Activated T-helper 1 cell treated with Interleukin-2 at 50 U/mL for 16 hours (primary cell): ENCODE data around the gene FILIP1L.

ENCODE experiments used
- DNase-seq: peaks from one replicate; pipeline ENCODE4 v3.0.0-alpha.2; 2020; ENCODE audit warnings: low read depth

The FILIP1L gene

DNA sequence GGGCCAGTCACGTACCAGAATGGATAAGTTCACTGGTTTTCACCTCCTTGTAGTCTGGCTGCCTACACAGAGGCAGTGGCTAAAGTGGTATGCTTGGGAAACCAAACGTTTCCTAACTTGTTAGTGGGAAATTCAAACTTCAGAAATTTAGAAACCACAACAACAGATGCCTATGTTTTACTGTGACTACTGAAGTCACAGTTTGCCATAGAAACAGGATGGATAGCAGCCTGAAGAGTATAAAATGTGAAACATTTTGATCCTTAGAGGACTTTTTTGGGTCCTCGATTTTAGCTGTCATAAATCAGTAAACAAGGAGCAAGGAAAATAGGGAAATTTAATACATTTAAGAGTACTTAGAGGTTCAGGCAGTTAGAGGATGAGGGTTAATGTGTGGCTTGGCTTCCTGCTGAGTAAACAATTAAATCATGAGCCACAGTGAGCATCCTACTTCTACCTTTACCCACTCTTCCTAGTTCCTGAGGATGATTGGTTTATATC, 248.0 kb downstream of the FILIP1L start:
- no peak for DNase-seq

DNA sequence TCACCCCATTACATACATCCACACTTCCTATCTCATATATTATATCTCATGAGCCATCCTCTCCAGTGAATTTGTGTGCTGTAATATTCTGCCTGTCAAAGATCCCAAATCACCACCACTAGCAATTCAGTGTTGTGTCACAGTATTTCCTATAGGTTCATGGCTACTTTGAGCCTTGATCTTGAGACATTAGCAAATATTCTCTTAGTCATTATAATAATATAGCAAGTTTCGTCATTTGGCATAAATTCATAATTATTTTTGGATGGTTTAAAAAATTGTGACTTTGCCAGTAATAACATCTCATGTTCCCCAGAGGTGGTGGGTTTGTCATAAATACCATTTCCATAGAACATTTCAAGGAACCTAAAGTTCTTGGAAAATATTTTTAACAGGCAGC, 249.0 kb downstream of the FILIP1L start:
- DNase-seq, result no peak

DNA sequence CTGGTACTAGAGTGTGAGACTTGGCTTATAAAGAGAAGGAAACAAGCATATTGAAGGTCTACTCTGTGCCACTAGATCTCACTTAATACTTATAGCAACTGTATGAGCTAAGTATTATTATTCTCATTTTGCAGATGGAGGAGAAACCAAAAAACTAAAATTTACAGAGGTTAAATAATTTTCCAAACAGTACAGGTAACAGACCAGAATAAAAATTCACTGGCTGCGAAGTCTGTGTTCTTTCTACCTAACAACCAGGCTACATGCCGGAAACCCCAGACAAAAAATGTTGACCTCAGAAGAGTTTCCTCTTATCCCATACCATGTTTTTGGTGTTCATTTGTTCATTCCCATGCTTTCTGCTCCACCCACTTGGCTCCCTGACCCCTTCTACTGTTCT, 250.0 kb downstream of the FILIP1L start:
- no peak for DNase-seq

- no peak for DNase-seq
Measured at GRCh38 chr3:99863588-99863987, 250.7 kb downstream of the FILIP1L start.

GRCh38 chr3:99863002-99863401, 251.3 kb downstream of the FILIP1L start:
- no peak for DNase-seq

DNA sequence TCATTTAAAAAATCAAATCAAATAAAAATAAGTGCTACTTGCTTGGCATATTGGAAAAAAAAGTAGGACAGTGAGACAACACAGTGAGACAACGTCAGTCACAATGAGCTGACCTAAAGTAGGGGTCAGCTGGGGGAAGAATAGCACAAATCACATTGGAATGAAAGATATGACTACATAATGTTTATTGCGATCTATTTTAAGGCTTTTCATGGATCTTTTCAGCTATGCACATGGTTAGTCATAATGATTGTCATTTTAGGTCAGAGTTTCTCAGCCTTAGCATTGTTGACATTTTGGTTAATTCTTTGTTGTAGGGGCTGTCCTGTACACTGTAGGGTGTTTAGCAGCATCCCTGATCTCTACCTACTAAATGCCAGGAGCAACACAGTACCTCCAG, 252.1 kb downstream of the FILIP1L start:
- no peak for DNase-seq

DNA sequence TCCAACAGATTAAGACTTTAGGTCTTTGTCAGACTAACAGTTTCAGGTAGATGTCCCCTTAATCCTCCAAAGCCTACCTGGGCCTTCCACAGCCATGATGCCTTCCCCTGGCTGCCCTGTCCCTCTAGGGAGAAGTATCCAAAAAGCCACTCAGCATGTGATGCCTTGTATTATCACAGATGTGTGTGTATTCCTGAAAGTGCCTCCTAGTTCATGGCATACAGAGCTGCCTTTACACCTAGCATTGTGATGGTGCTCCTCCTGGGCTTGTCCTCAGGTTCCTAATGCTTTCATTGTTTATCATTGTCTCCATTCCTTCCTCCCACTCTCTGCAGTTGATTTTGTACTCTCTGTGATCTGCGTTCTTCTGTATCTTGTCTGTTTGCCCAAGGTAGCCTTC, 253.1 kb downstream of the FILIP1L start:
- no peak for DNase-seq

DNA sequence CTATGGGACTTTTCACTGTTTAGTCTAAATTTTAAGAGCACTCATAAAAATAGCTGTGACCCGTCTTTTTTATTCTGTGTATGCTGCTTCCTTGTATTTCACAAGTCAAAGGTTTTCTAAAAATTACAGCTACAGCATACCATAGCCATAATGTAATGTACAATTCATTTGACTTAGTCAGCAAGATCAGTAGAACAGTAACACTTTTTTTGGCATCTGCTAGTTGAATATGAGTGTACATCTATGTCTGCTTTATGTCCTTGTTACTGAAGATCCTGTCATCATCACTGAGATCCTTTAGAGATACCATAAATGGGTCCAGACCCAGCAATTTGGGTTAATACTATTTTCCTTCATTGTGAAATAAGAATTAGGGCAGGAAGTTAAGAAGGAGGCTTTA, 254.5 kb downstream of the FILIP1L start:
- no peak for DNase-seq

DNA sequence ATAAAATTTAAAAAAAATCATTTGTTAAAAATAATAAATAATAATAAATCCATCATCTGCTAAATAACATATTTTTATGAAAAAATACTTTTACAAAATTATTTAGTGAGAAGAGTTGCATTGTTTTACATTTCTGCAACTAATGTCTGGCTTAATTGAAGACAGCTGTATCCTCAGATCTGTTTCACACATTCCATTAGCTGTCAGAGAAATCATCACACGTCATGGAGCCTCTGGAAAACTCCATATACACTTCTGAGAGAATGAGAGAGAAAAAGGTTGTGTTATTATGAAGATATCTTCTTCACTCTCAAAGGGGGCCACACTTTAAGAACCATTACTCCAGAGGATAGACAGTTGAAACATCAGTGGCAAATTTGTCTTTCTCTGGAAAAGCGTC, 255.8 kb downstream of the FILIP1L start:
- DNase-seq, result no peak

DNA sequence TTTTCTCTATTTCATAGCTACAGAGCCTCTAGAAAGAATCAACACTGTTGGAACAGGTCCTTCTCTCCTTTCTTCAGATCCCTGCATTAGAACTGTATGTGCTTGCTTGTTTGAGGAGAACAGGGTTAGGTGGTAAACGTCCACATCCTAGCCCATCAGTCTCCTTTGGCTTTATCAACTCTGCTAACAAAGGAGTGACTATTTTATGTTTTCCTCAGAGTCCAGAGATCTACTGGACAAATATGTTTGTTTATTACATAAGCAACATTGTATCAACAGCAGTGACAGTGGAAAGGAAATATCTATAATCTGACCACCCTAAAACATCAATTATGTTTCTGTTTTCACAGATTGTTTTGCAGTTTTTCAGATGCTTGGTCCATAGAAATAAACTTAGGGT, 257.0 kb downstream of the FILIP1L start:
- no peak for DNase-seq

- no peak for DNase-seq
Measured at GRCh38 chr3:99856437-99857220, 257.7 kb downstream of the FILIP1L start.

- no peak for DNase-seq
Measured at GRCh38 chr3:99855900-99856299, 258.4 kb downstream of the FILIP1L start.

- DNase-seq, result no peak
Measured at GRCh38 chr3:99854756-99855298, 259.5 kb downstream of the FILIP1L start.

DNA sequence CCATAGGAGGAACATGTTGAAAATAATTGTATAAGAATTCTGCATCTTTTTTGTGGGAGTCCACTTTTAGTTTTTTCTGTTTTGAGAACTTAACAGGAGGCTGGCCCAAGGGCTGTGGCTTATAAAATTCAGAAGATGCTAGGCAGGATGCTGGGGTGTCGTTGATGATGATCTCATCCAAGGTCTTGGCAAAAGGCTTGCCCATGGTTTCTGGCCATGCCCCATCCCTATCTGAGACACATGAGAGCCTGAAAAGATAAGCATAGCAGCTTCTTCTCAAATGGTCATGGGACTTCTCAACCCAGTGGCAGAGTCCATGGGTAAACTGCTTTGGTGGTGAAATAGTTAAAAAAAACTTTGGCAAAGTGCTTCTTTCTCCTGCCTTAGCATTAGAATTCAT, 261.4 kb downstream of the FILIP1L start:
- no peak for DNase-seq

- no peak for DNase-seq
Measured at GRCh38 chr3:99851955-99852354, 262.3 kb downstream of the FILIP1L start.

- DNase-seq, result no peak
Measured at GRCh38 chr3:99850608-99851007, 263.7 kb downstream of the FILIP1L start.

GRCh38 chr3:99848433-99848832, 265.9 kb downstream of the FILIP1L start:
- DNase-seq, result no peak

DNA sequence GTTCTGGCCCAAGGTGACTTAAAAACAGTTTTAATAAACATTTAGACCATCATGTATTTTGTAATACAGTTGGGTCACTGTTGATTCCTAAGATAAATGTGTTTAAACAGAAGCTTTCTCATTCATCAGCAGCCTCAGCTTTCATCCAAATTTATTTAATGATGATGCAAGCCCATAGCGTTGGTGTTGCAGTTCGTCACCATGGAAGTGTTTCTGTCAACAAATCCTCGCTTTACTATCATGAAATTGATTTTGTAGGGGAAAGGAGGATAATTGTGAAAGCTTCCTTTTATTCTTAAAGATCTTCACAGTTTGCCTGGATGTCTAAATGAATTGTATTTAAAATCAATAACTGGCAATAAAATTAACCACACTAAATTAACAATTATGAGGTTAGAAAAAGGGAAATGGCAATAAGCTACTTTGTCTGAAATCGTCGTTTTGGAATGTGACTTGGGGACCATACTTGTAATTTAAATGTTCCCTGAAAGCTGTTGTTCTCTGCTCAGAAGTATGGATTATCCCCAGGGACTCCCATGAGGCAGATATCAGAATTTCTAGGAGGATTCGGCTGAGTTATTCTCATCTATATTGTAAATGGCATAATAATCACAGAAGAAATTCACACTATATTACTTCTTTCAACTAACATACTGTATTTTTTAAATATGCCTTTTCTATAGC, 267.7 kb downstream of the FILIP1L start:
- DNase-seq, result no peak

GRCh38 chr3:99845999-99846398, 268.3 kb downstream of the FILIP1L start:
- DNase-seq, result no peak

GRCh38 chr3:99845331-99845730, 269.0 kb downstream of the FILIP1L start:
- no peak for DNase-seq

DNA sequence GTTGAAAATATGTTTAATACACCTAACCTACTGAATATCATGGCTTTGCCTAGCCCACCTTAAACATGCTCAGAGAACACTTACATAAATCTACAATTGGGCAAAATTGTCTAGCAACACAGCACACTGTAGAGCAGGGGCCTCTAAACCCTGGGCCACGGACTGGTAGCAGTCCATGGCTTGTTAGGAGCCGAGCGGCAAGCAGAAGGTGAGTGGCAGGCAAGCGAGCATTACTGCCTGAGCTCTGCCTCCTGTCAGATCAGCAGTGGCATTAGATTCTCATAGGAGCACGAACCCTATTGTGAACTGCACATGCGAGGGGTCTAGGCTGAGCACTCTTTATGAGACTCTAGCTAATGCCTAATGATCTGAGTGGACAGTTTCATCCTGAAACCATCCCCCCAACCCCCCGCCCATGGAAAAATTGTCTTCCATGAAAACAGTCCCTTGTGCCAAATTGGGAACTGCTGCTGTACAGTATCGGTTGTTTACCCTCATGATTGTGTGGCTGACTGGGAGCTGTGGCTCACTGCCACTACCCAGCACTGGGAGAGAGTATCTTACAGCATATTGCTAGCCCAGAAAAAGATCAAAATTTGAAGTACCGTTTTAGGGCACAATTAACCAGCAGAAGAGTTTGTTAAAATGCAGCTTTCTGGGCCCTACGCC, 270.6 kb downstream of the FILIP1L start:
- DNase-seq, result no peak

- no peak for DNase-seq
Measured at GRCh38 chr3:99842826-99843589, 271.3 kb downstream of the FILIP1L start.
